ENCODE results near the gene SRSF10.

Gene SRSF10

GRCh38 chr1:23958810-23959460 lies 21.2 kb downstream of the SRSF10 start (continued):
- peak; percentile 18; the same call in 1 of the 2 replicates for TF ChIP-seq ZNF639 (tag by site-specific recombination; IDR thresholded peaks at IDR 0.05)
- TF ChIP-seq ZBTB1 (tag by site-specific recombination; IDR thresholded peaks at IDR 0.05), result no peak
- TF ChIP-seq, protein P1, sequence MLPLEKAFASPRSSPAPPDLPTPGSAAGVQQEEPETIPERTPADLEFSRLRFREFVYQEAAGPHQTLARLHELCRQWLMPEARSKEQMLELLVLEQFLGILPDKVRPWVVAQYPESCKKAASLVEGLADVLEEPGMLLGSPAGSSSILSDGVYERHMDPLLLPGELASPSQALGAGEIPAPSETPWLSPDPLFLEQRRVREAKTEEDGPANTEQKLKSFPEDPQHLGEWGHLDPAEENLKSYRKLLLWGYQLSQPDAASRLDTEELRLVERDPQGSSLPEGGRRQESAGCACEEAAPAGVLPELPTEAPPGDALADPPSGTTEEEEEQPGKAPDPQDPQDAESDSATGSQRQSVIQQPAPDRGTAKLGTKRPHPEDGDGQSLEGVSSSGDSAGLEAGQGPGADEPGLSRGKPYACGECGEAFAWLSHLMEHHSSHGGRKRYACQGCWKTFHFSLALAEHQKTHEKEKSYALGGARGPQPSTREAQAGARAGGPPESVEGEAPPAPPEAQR (tag by site-specific recombination; IDR thresholded peaks at IDR 0.05), result no peak
- no peak for TF ChIP-seq ZNF202 (tag by site-specific recombination; IDR thresholded peaks at IDR 0.05; ENCODE audit: borderline replicate concordance)
- TF ChIP-seq, protein P2, sequence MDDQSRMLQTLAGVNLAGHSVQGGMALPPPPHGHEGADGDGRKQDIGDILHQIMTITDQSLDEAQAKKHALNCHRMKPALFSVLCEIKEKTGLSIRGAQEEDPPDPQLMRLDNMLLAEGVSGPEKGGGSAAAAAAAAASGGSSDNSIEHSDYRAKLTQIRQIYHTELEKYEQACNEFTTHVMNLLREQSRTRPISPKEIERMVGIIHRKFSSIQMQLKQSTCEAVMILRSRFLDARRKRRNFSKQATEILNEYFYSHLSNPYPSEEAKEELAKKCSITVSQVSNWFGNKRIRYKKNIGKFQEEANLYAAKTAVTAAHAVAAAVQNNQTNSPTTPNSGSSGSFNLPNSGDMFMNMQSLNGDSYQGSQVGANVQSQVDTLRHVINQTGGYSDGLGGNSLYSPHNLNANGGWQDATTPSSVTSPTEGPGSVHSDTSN (CRISPR knock-in tag; IDR thresholded peaks at IDR 0.05), result no peak; the same call in 1 of the 2 replicates
- TF ChIP-seq ZNF426 (tag by site-specific recombination; IDR thresholded peaks at IDR 0.05), result no peak
- no peak for TF ChIP-seq ZNF658 (tag by site-specific recombination; IDR thresholded peaks at IDR 0.05)
- no peak for TF ChIP-seq ZNF221 (tag by site-specific recombination; IDR thresholded peaks at IDR 0.05; ENCODE audit: borderline replicate concordance)
- no peak for TF ChIP-seq REPIN1 (tag by site-specific recombination; IDR thresholded peaks at IDR 0.05; ENCODE audit: low read depth)
- no peak for TF ChIP-seq ZNF785 (tag by site-specific recombination; IDR thresholded peaks at IDR 0.05)
- 0 out of 2 replicates have a peak, but pooled peaks have one; percentile 8 for TF ChIP-seq ZNF580 (tag by site-specific recombination; IDR thresholded peaks at IDR 0.05)
- no peak for TF ChIP-seq SALL2 (tag by site-specific recombination; IDR thresholded peaks at IDR 0.05; ENCODE audit: borderline replicate concordance)
- TF ChIP-seq KLF9 (tag by site-specific recombination; IDR thresholded peaks at IDR 0.05; ENCODE audit: low read depth), result peak; percentile 61
- peak; percentile 46; the same call in 1 of the 2 replicates for TF ChIP-seq ZNF843 (tag by site-specific recombination; IDR thresholded peaks at IDR 0.05)
- TF ChIP-seq ZNF146 (tag by site-specific recombination; IDR thresholded peaks at IDR 0.05), result no peak
- no peak for TF ChIP-seq ZNF48 (tag by site-specific recombination; IDR thresholded peaks at IDR 0.05)
- no peak for TF ChIP-seq ZFP41 (tag by site-specific recombination; IDR thresholded peaks at IDR 0.05; ENCODE audit: borderline replicate concordance)
- no peak for TF ChIP-seq ZNF174 (tag by site-specific recombination; IDR thresholded peaks at IDR 0.05)
- TF ChIP-seq ZNF214 (tag by site-specific recombination; IDR thresholded peaks at IDR 0.05; ENCODE audit: borderline replicate concordance), result no peak
- TF ChIP-seq ZNF302 (tag by site-specific recombination; IDR thresholded peaks at IDR 0.05; ENCODE audit: low read depth), result no peak
- peak; percentile 88 for TF ChIP-seq SP2 (tag by site-specific recombination; IDR thresholded peaks at IDR 0.05)
- TF ChIP-seq ZNF561 (tag by site-specific recombination; IDR thresholded peaks at IDR 0.05; ENCODE audit: borderline replicate concordance), result no peak
- TF ChIP-seq BCL11A (tag by site-specific recombination; IDR thresholded peaks at IDR 0.05; ENCODE audit: low read depth), result no peak
- no peak for TF ChIP-seq ZNF416 (tag by site-specific recombination; IDR thresholded peaks at IDR 0.05)
- 0 out of 2 replicates have a peak, but pooled peaks have one; percentile 41 for TF ChIP-seq KLF7 (tag by site-specific recombination; IDR thresholded peaks at IDR 0.05; ENCODE audit: borderline replicate concordance)
- TF ChIP-seq ZNF248 (tag by site-specific recombination; IDR thresholded peaks at IDR 0.05), result no peak
- TF ChIP-seq ZNF423 (tag by site-specific recombination; IDR thresholded peaks at IDR 0.05), result 0 out of 2 replicates have a peak, but pooled peaks have one; percentile 50
- TF ChIP-seq, protein P3, sequence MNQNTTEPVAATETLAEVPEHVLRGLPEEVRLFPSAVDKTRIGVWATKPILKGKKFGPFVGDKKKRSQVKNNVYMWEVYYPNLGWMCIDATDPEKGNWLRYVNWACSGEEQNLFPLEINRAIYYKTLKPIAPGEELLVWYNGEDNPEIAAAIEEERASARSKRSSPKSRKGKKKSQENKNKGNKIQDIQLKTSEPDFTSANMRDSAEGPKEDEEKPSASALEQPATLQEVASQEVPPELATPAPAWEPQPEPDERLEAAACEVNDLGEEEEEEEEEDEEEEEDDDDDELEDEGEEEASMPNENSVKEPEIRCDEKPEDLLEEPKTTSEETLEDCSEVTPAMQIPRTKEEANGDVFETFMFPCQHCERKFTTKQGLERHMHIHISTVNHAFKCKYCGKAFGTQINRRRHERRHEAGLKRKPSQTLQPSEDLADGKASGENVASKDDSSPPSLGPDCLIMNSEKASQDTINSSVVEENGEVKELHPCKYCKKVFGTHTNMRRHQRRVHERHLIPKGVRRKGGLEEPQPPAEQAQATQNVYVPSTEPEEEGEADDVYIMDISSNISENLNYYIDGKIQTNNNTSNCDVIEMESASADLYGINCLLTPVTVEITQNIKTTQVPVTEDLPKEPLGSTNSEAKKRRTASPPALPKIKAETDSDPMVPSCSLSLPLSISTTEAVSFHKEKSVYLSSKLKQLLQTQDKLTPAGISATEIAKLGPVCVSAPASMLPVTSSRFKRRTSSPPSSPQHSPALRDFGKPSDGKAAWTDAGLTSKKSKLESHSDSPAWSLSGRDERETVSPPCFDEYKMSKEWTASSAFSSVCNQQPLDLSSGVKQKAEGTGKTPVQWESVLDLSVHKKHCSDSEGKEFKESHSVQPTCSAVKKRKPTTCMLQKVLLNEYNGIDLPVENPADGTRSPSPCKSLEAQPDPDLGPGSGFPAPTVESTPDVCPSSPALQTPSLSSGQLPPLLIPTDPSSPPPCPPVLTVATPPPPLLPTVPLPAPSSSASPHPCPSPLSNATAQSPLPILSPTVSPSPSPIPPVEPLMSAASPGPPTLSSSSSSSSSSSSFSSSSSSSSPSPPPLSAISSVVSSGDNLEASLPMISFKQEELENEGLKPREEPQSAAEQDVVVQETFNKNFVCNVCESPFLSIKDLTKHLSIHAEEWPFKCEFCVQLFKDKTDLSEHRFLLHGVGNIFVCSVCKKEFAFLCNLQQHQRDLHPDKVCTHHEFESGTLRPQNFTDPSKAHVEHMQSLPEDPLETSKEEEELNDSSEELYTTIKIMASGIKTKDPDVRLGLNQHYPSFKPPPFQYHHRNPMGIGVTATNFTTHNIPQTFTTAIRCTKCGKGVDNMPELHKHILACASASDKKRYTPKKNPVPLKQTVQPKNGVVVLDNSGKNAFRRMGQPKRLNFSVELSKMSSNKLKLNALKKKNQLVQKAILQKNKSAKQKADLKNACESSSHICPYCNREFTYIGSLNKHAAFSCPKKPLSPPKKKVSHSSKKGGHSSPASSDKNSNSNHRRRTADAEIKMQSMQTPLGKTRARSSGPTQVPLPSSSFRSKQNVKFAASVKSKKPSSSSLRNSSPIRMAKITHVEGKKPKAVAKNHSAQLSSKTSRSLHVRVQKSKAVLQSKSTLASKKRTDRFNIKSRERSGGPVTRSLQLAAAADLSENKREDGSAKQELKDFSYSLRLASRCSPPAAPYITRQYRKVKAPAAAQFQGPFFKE (tag by site-specific recombination; IDR thresholded peaks at IDR 0.05; ENCODE audit: borderline replicate concordance), result no peak
- TF ChIP-seq ZNF155 (tag by site-specific recombination; IDR thresholded peaks at IDR 0.05), result no peak
- TF ChIP-seq ZNF239 (tag by site-specific recombination; IDR thresholded peaks at IDR 0.05), result no peak
